Measurements from ENCODE around the gene SMARCA1. TPM values are rescaled to one million over a fixed set of nuclear protein-coding genes. Genes with fewer than 3 reads are reported as not detected.

SMARCA1 gene
- total RNA-seq, 4 donors from 2014 or later, result 26.0 to 35.4 (median 28.3) TPM

- ATAC-seq (ENCODE audit: low FRiP score), result no peak
- DNase-seq (ENCODE audit: low spot score), result no peak
- no peak for TF ChIP-seq CTCF (IDR thresholded peaks at IDR 0.05)
These were observed 7.1 kb upstream of the SMARCA1 start for GRCh38 chrX:129530410-129530809.

- no peak for TF ChIP-seq CTCF (IDR thresholded peaks at IDR 0.05)
- no peak for DNase-seq (ENCODE audit: low spot score)
- no peak for ATAC-seq (ENCODE audit: low FRiP score)
These were observed 6.5 kb upstream of the SMARCA1 start for GRCh38 chrX:129529685-129530281.

GRCh38 chrX:129525896-129526295 lies 2.6 kb upstream of the SMARCA1 start:
- TF ChIP-seq CTCF (IDR thresholded peaks at IDR 0.05), result no peak
- no peak for DNase-seq (ENCODE audit: low spot score)
- no peak for ATAC-seq (ENCODE audit: low FRiP score)

GRCh38 chrX:129525162-129525561 lies 1.9 kb upstream of the SMARCA1 start:
- no peak for ATAC-seq (ENCODE audit: low FRiP score)
- DNase-seq (ENCODE audit: low spot score), result no peak

GRCh38 chrX:129524250-129524850 lies 1.1 kb upstream of the SMARCA1 start:
- TF ChIP-seq CTCF (IDR thresholded peaks at IDR 0.05), result no peak
- ATAC-seq (ENCODE audit: low FRiP score) (no peak), DNase-seq (ENCODE audit: low spot score) (no peak)

More at GRCh38 chrX:129525162-129525561, 1.9 kb upstream of the SMARCA1 start:
- no peak for TF ChIP-seq CTCF (IDR thresholded peaks at IDR 0.05)

GRCh38 chrX:129522184-129523078 lies 859 bp downstream of the SMARCA1 start:
- no peak for TF ChIP-seq CTCF (IDR thresholded peaks at IDR 0.05)
- DNase-seq (ENCODE audit: low spot score), result no peak
- peak; percentile 66 for ATAC-seq (ENCODE audit: low FRiP score)

All from omental fat pad (tissue), 4 donors.